ENCODE measurements around the gene CYP4F3.
"Not testable (repeated sequence)": the region's sequence is repeated elsewhere in the genome, so short reads cannot be mapped to it uniquely, and the experiment has no call there.

The CYP4F3 gene

GRCh38 chr19:15641901-15642491 is 1.3 kb downstream of the CYP4F3 start:
- no peak for TF ChIP-seq CTCF (IDR thresholded peaks at IDR 0.05; ENCODE audit: low read depth, low read length, missing control alignments)
- no peak for DNase-seq (ENCODE audit: low read depth)

GRCh38 chr19:15642807-15643206 is 2.1 kb downstream of the CYP4F3 start:
- no peak for DNase-seq (ENCODE audit: low read depth)
- no peak for TF ChIP-seq CTCF (IDR thresholded peaks at IDR 0.05; ENCODE audit: low read depth, low read length, missing control alignments)
- H3K4me3 ChIP-seq (ENCODE audit: low read depth, low read length): no peak overlapping the region

More at GRCh38 chr19:15641901-15642491, 1.3 kb downstream of the CYP4F3 start:
- no peak overlapping the region for H3K4me3 ChIP-seq (ENCODE audit: low read depth, low read length)

- no peak for TF ChIP-seq CTCF (IDR thresholded peaks at IDR 0.05; ENCODE audit: low read depth, low read length, missing control alignments)
- H3K4me3 ChIP-seq (ENCODE audit: low read depth, low read length): no peak overlapping the region
- no peak for DNase-seq (ENCODE audit: low read depth)
These were observed 2.7 kb downstream of the CYP4F3 start for GRCh38 chr19:15643387-15643786.

- H3K4me3 ChIP-seq (ENCODE audit: low read depth, low read length): no peak overlapping the region
- no peak for DNase-seq (ENCODE audit: low read depth)
- no peak for TF ChIP-seq CTCF (IDR thresholded peaks at IDR 0.05; ENCODE audit: low read depth, low read length, missing control alignments)
These were observed 3.5 kb downstream of the CYP4F3 start for GRCh38 chr19:15644066-15644741.

- DNase-seq (ENCODE audit: low read depth): no peak
- TF ChIP-seq CTCF (IDR thresholded peaks at IDR 0.05; ENCODE audit: low read depth, low read length, missing control alignments): no peak
- H3K4me3 ChIP-seq (ENCODE audit: low read depth, low read length): no peak overlapping the region
These were observed 4.1 kb downstream of the CYP4F3 start for GRCh38 chr19:15644816-15645215.

- no peak for DNase-seq (ENCODE audit: low read depth)
- no peak overlapping the region for H3K4me3 ChIP-seq (ENCODE audit: low read depth, low read length)
- TF ChIP-seq CTCF (IDR thresholded peaks at IDR 0.05; ENCODE audit: low read depth, low read length, missing control alignments): no peak
These were observed 8.8 kb downstream of the CYP4F3 start for GRCh38 chr19:15649526-15649925.

GRCh38 chr19:15650123-15650522 is 9.4 kb downstream of the CYP4F3 start:
- not testable (repeated sequence) for DNase-seq (ENCODE audit: low read depth)

More at GRCh38 chr19:15650123-15650522, 9.4 kb downstream of the CYP4F3 start:
- not testable (repeated sequence) for H3K4me3 ChIP-seq (ENCODE audit: low read depth, low read length)

Data from GM12864 (cell line).